ENCODE measurements around the gene RTL1. TPM values are rescaled to one million over a fixed set of nuclear protein-coding genes. Genes with fewer than 3 reads are reported as not detected.

The RTL1 gene
- total and polyA plus RNA-seq, 2 of the 8 experiments (the other 6 are each of a cell fraction or from before 2014, with no cell fraction given), result not detected

DNA sequence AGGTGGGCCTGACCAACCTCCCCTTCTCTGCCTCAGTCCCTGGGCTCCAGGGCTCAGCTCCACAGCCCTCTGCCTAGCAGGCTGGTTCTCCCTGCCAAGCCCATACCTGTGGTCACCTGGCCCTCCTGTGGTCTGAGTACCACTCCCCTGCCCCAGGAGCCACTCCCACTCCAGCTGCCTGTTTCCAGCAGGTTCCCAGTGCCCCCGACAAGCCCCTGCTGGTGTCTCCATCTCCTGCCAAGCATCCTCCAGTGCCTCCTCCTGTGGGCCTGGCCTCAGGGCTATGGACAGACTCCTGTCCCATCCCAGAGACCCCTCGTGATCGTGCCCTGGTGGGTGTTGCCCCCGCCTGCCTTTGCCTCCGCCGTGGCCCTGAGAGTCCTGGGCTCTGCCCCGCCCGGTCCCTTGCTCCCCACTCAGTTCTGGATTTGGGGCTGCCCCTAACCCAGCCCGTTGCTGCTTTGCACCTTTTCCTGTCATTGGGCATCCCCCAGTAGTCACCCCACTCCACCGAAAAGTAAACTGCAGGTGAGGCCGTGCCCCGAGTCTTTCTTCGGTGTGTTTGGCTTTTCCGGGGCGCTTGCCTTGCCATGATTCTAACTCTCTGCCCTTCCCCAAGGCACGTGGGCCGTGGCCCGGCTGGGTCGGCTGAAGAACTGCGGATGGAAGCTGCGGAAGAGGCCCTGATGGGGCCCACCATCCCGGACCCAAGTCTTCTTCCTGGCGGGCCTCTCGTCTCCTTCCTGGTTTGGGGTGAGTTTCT is 67.8 kb downstream of the RTL1 start:
- Histone ChIP-seq H2BK120ac (replicated peaks; ENCODE audit: low read depth, low read length) (no peak overlapping the region), H4K8ac (ENCODE audit: extremely low read depth, insufficient read depth, low read length) (no peak overlapping the region), H2BK15ac (ENCODE audit: low read length) (no peak overlapping the region), H3K27me3 (replicated peaks in 1 of 4; ENCODE audit: control insufficient read depth in 3 of 4, extremely low read depth in 1 of 4, insufficient read depth in 3 of 4, low read length in 3 of 4) (no peaks in the 10 kb centered on the region; a peak in 2 of 7 replicates), H3K14ac (ENCODE audit: insufficient read length) (no peak overlapping the region), H2AFZ (ENCODE audit: low read length) (no peak overlapping the region), H4K5ac (ENCODE audit: insufficient read length, low read depth, low read length) (no peak overlapping the region), H4K20me1 (replicated peaks in 1 of 2; ENCODE audit: control insufficient read depth in 1 of 2, insufficient read depth in 2 of 2, low read length in 2 of 2) (no peaks in the 10 kb centered on the region), H3K79me1 (ENCODE audit: low read depth, low read length) (no peaks in the 10 kb centered on the region), H3K56ac (replicated peaks; ENCODE audit: insufficient read length, low read depth, low read length) (no peak overlapping the region), H3K36me3 (ENCODE audit: control insufficient read depth in 2 of 4, insufficient read depth in 4 of 4, low read length in 3 of 4) (no peaks in the 10 kb centered on the region), H3K23me2 (ENCODE audit: low read depth, low read length) (no peaks in the 10 kb centered on the region), H3K4me3 (ENCODE audit: extremely low read depth in 1 of 4, insufficient read depth in 2 of 4, low read depth in 3 of 4, low read length in 4 of 4) (no peak overlapping the region), H3K4ac (replicated peaks; ENCODE audit: insufficient read length, low read depth, low read length) (no peak overlapping the region), H3K4me2 (ENCODE audit: insufficient read depth in 1 of 2, low read depth in 2 of 2, low read length in 2 of 2) (no peak overlapping the region), H2BK5ac (ENCODE audit: low read depth, low read length) (no peak overlapping the region), H2BK12ac (ENCODE audit: low read depth, low read length) (no peak overlapping the region), H3K23ac (ENCODE audit: insufficient read length) (no peak overlapping the region), H3K18ac (ENCODE audit: extremely low read depth, low read length) (no peak overlapping the region; the same call in 1 of the 2 replicates), H2AK5ac (ENCODE audit: low read depth, low read length) (0 out of 2 replicates have a peak overlapping the region, but pooled peaks have one; percentile 75), H3K4me1 (replicated peaks in 1 of 4; ENCODE audit: control insufficient read depth in 3 of 4, insufficient read depth in 4 of 4, low read length in 3 of 4) (peaks cover 0 to 31% (median 22%) of the 10 kb centered on the region in 4 experiments; a peak in 6 of 7 replicates), H3K9ac (replicated peaks in 1 of 4; ENCODE audit: extremely low read depth in 1 of 4, low read depth in 3 of 4, low read length in 3 of 4) (no peak overlapping the region), H3K27ac (ENCODE audit: low read depth, low read length) (no peak overlapping the region), H4K91ac (replicated peaks; ENCODE audit: insufficient read length, low read length) (no peak overlapping the region), H3K79me2 (ENCODE audit: control insufficient read depth in 1 of 2, insufficient read depth in 2 of 2, low read length in 2 of 2) (no peaks in the 10 kb centered on the region), H2BK20ac (ENCODE audit: low read length) (no peak overlapping the region), H3K9me3 (ENCODE audit: insufficient read depth in 2 of 2, low read depth in 1 of 2, low read length in 1 of 2) (no peaks in the 10 kb centered on the region)
- FAIRE-seq, result no peak
- CTCF ChIA-PET (ENCODE audit: partially characterized antibody), result no interaction called here
- POLR2A ChIA-PET (ENCODE audit: partially characterized antibody), result no interaction called here
- DNase-seq (ENCODE audit: low read depth in 1 of 2, low spot score in 2 of 2), result no peak
- WGBS, 2 experiments (ENCODE audit: extremely low coverage in 1 of 2, insufficient coverage in 1 of 2, insufficient read length in 1 of 2, insufficient replicate concordance in 2 of 2, low coverage in 1 of 2, low lambda C conversion rate in 2 of 2, missing lambda C conversion rate in 1 of 2), result 87% methylated on average over 23 of the region's 24 CpGs; no CpG with 5 or more reads in 1 of the 2 experiments
- TF ChIP-seq SP2 (IDR thresholded peaks at IDR 0.05; ENCODE audit: low read length) (no peak), SIRT6 (IDR thresholded peaks at IDR 0.05; ENCODE audit: low read length) (no peak), RXRA (IDR thresholded peaks at IDR 0.05; ENCODE audit: insufficient read depth, low read depth, low read length) (no peak), NANOG (IDR thresholded peaks at IDR 0.05; ENCODE audit: insufficient read depth, low read depth, low read length, poor library complexity, severe bottlenecking) (no peak), TCF12 (IDR thresholded peaks at IDR 0.05; ENCODE audit: low read depth, low read length) (no peak), JUND (IDR thresholded peaks at IDR 0.05; ENCODE audit: low read length) (no peak)
- TF ChIP-seq, protein P1, sequence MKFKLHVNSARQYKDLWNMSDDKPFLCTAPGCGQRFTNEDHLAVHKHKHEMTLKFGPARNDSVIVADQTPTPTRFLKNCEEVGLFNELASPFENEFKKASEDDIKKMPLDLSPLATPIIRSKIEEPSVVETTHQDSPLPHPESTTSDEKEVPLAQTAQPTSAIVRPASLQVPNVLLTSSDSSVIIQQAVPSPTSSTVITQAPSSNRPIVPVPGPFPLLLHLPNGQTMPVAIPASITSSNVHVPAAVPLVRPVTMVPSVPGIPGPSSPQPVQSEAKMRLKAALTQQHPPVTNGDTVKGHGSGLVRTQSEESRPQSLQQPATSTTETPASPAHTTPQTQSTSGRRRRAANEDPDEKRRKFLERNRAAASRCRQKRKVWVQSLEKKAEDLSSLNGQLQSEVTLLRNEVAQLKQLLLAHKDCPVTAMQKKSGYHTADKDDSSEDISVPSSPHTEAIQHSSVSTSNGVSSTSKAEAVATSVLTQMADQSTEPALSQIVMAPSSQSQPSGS (IDR thresholded peaks at IDR 0.05; ENCODE audit: low read length), result no peak
- TF ChIP-seq, protein P2, sequence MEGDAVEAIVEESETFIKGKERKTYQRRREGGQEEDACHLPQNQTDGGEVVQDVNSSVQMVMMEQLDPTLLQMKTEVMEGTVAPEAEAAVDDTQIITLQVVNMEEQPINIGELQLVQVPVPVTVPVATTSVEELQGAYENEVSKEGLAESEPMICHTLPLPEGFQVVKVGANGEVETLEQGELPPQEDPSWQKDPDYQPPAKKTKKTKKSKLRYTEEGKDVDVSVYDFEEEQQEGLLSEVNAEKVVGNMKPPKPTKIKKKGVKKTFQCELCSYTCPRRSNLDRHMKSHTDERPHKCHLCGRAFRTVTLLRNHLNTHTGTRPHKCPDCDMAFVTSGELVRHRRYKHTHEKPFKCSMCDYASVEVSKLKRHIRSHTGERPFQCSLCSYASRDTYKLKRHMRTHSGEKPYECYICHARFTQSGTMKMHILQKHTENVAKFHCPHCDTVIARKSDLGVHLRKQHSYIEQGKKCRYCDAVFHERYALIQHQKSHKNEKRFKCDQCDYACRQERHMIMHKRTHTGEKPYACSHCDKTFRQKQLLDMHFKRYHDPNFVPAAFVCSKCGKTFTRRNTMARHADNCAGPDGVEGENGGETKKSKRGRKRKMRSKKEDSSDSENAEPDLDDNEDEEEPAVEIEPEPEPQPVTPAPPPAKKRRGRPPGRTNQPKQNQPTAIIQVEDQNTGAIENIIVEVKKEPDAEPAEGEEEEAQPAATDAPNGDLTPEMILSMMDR (IDR thresholded peaks at IDR 0.05; ENCODE audit: control extremely low read depth in 1 of 3, insufficient read depth in 1 of 3, low read depth in 1 of 3, low read length in 3 of 3), result no peak

Measured in H1 (cell line).